ENCODE results near the gene DTD1.

The DTD1 gene

DNA sequence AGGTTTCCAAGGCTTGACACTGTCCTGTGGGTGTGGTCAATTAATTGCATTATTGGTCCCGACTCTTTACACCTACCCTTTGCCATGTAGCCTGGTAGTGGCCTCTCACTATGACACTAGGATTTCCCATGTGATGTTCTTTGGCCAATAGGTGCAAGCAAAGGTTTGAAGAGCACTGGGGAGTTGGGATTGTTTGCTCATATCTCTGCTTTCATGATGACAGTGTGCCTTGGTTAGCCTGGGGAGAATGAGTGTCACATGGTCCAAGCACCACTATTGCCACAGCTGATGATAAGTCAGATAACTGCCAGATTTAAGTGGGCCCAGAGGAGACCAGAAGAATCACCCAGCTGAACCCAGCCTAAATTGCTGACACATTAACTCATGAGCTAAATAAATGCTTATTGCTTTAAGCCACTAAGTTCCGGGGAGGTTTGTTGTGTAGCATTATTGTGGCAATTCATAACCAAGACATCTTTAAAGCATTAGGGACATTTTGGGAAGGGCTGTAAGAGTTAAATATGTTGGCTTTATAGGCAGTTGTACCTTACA lies 208.5 kb downstream of the DTD1 start:
- no peak overlapping the region for H3K4me3 ChIP-seq (ENCODE audit: low read depth, low read length)
- TF ChIP-seq, protein P1, sequence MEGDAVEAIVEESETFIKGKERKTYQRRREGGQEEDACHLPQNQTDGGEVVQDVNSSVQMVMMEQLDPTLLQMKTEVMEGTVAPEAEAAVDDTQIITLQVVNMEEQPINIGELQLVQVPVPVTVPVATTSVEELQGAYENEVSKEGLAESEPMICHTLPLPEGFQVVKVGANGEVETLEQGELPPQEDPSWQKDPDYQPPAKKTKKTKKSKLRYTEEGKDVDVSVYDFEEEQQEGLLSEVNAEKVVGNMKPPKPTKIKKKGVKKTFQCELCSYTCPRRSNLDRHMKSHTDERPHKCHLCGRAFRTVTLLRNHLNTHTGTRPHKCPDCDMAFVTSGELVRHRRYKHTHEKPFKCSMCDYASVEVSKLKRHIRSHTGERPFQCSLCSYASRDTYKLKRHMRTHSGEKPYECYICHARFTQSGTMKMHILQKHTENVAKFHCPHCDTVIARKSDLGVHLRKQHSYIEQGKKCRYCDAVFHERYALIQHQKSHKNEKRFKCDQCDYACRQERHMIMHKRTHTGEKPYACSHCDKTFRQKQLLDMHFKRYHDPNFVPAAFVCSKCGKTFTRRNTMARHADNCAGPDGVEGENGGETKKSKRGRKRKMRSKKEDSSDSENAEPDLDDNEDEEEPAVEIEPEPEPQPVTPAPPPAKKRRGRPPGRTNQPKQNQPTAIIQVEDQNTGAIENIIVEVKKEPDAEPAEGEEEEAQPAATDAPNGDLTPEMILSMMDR (IDR thresholded peaks at IDR 0.05; ENCODE audit: low read depth, low read length), result no peak

DNA sequence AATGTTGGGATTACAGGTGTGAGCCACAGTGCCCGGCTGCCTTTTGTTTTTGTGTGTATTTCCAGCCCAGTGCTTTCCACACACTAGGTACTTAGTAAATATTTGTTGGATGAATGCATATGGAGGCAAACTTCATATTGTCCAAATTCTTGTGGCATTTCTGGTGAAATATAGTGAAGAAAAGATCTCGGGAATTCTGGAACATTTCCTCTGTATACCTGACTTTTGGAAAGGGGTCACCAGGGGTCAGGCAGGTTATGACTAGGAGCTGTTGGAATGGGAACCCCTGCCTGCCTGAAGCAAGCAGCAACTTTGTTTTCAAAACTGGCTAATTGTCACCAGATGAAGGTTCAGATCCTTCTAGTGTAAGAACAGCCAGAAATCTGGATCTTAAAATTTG lies 213.7 kb downstream of the DTD1 start:
- TF ChIP-seq, protein P1 (IDR thresholded peaks at IDR 0.05; ENCODE audit: low read depth, low read length), result no peak
- H3K4me3 ChIP-seq (ENCODE audit: low read depth, low read length), result no peak overlapping the region

DNA sequence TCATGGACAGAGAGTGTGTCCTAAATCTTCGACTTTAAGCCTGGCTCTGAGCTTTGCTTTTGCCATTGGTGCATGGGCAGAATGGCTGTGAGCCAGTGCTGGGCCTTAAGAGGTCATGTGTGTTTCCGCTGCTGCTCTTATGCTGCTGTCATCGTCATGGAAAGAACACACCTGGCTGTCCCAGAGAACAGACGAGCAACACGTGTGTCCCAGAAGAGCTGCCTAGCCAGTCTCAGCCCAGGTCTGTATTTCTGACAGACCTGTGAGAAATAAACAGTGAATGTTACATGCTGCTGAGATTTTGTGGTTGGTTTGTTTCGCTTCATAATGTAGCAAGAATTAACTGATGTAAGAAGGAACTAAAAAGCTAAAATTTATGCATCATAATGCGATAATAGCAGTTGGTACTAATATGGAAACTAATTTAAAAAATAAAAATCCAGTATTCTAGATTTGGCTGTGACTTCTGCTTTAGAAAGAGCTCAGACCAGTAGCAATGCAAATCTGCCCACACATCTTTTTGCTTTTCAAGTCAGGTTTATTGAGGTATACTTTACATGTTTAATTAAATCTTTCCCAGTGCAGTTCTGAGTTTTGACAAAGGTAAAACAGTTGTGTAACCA lies 214.3 kb downstream of the DTD1 start:
- H3K4me3 ChIP-seq (ENCODE audit: low read depth, low read length), result no peak overlapping the region
- TF ChIP-seq, protein P1 (IDR thresholded peaks at IDR 0.05; ENCODE audit: low read depth, low read length), result no peak

DNA sequence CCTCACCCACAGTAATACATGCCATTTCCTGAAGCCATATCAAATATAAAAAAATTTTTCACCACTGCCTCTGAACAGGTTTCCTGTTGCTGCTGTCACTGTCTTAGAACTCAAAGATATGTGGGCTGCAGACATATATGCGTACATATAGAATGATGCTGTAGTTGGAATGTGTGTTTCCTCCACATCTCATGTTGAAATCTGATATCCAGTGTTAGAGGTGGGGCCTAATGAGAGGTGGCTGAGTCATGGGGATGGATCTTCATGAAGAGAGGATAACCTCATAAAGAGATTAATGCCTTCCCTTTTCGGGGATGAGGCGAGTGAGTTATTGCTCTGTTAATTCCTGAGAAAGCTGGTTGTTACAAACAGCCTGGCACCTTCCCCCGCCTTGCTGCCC lies 218.0 kb downstream of the DTD1 start:
- TF ChIP-seq, protein P1 (IDR thresholded peaks at IDR 0.05; ENCODE audit: low read depth, low read length), result no peak
- no peak overlapping the region for H3K4me3 ChIP-seq (ENCODE audit: low read depth, low read length)

DNA sequence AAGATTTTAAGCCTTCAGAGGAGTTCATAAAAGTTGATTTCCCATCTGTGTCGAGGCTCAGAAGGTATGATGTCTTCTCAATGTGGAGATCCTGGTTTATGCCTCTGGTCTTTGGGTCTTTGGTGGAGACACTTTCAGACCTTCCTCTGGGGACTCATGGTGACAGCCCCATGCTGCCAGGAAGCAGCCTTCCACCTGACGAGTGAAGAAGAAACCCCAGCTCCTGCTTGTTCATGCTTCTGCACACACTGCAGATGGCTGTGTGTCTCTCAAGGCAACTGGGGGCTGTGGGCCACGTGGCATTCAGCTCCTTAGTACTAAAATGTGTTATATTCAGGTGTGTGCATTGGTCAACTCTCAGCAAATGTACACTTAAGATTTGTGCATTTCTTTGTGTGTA lies 220.9 kb downstream of the DTD1 start:
- no peak overlapping the region for H3K4me3 ChIP-seq (ENCODE audit: low read depth, low read length)
- TF ChIP-seq, protein P1 (IDR thresholded peaks at IDR 0.05; ENCODE audit: low read depth, low read length), result no peak

DNA sequence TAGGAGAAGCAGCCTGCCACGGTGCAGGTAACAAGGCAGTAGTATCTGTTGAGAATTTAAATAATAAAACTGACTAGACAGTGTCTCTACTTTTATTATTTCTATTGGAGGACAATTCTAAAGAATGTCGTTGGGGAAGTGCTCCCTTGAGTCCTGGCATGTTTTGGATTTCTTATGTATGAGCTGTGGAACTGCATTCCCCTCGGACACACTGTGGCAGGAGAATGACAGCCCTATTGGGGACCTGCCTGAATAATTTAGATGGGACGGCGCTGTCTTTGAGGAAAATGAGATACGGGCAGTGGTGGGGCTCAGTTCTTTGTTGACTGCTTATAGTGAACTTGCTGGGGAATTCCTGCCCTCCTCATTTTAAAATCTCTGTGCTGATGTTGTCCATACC lies 223.3 kb downstream of the DTD1 start:
- TF ChIP-seq, protein P1 (IDR thresholded peaks at IDR 0.05; ENCODE audit: low read depth, low read length), result no peak
- H3K4me3 ChIP-seq (ENCODE audit: low read depth, low read length), result no peak overlapping the region

DNA sequence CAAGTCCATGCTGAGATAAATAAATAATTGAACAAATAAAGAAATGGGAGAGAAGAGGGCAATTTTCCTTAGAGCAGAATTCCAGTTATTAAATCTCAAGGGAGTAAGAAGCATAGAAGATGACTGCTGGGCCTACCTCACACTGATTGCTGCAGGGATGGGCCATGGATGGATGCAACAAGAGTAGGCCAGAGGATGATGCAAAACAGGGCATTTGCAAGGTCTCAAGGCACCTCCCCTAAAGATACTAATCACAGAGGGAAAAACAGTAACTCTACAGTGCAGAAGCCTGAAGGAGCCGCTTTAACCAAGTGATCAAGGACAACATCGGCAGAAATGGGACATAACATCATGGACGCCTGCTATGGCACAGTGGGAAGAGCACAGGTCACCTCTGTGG lies 224.1 kb downstream of the DTD1 start:
- no peak overlapping the region for H3K4me3 ChIP-seq (ENCODE audit: low read depth, low read length)
- TF ChIP-seq, protein P1 (IDR thresholded peaks at IDR 0.05; ENCODE audit: low read depth, low read length), result no peak

All from WI38 (cell line).